ENCODE data around the gene KCNC1. TPM values are rescaled to one million over a fixed set of nuclear protein-coding genes. Genes with fewer than 3 reads are reported as not detected.

KCNC1 gene
- total and polyA plus RNA-seq, 2 experiments from 2014 or later = 0.01 to 0.20 TPM

GRCh38 chr11:17793642-17794170, 59.1 kb downstream of the KCNC1 start:
- 91% methylated on average over 7 of the region's 7 CpGs for WGBS (ENCODE audit: low lambda C conversion rate, missing lambda C conversion rate)
- DNase-seq (ENCODE audit: low spot score) = no peak
- no peak for TF ChIP-seq EZH2 (IDR thresholded peaks at IDR 0.05; ENCODE audit: borderline replicate concordance)
- TF ChIP-seq CTCF (IDR thresholded peaks at IDR 0.05; ENCODE audit: poor library complexity) = no peak
- TF ChIP-seq EZH2phosphoT487 (IDR thresholded peaks at IDR 0.05; ENCODE audit: low read depth, severe bottlenecking, unreplicated experiment) = no peak
- H3K79me2 ChIP-seq = no peaks in the 10 kb centered on the region
- no peaks in the 10 kb centered on the region for H3K27me3 ChIP-seq
- no peak overlapping the region for H2AFZ ChIP-seq
- no peak overlapping the region for H3K4me2 ChIP-seq
- H3K4me1 ChIP-seq (ENCODE audit: insufficient read depth) = no peaks in the 10 kb centered on the region
- H4K20me1 ChIP-seq (ENCODE audit: insufficient read depth, poor library complexity, severe bottlenecking) = no peaks in the 10 kb centered on the region
- H3K27ac ChIP-seq = no peak overlapping the region
- H3K9me3 ChIP-seq (ENCODE audit: low read depth) = no peaks in the 10 kb centered on the region
- no peaks in the 10 kb centered on the region for H3K36me3 ChIP-seq (replicated peaks; ENCODE audit: insufficient read depth, low read depth)
- no peaks in the 10 kb centered on the region for H3K9me2 ChIP-seq (replicated peaks; ENCODE audit: insufficient read depth)
- H3K4me3 ChIP-seq = no peak overlapping the region

GRCh38 chr11:17794981-17795380, 60.4 kb downstream of the KCNC1 start:
- Histone ChIP-seq H3K27me3 (no peaks in the 10 kb centered on the region), H3K9me2 (replicated peaks; ENCODE audit: insufficient read depth) (no peaks in the 10 kb centered on the region), H4K20me1 (ENCODE audit: insufficient read depth, poor library complexity, severe bottlenecking) (no peaks in the 10 kb centered on the region), H3K36me3 (replicated peaks; ENCODE audit: insufficient read depth, low read depth) (no peaks in the 10 kb centered on the region), H3K4me3 (no peak overlapping the region), H3K9me3 (ENCODE audit: low read depth) (no peaks in the 10 kb centered on the region), H3K4me1 (ENCODE audit: insufficient read depth) (no peaks in the 10 kb centered on the region), H3K79me2 (no peaks in the 10 kb centered on the region), H3K27ac (no peak overlapping the region), H3K4me2 (no peak overlapping the region), H2AFZ (no peak overlapping the region)
- no peak for TF ChIP-seq CTCF (IDR thresholded peaks at IDR 0.05; ENCODE audit: poor library complexity)
- no peak for TF ChIP-seq EZH2 (IDR thresholded peaks at IDR 0.05; ENCODE audit: borderline replicate concordance)
- DNase-seq (ENCODE audit: low spot score) = no peak
- WGBS (ENCODE audit: low lambda C conversion rate, missing lambda C conversion rate) = 93% methylated on average over 5 of the region's 5 CpGs

GRCh38 chr11:17796154-17796553, 61.6 kb downstream of the KCNC1 start:
- Histone ChIP-seq H3K36me3 (replicated peaks; ENCODE audit: insufficient read depth, low read depth) (no peaks in the 10 kb centered on the region), H2AFZ (no peak overlapping the region), H3K4me1 (ENCODE audit: insufficient read depth) (no peaks in the 10 kb centered on the region), H3K27me3 (no peaks in the 10 kb centered on the region), H3K27ac (no peak overlapping the region), H3K79me2 (no peaks in the 10 kb centered on the region), H3K9me2 (replicated peaks; ENCODE audit: insufficient read depth) (no peaks in the 10 kb centered on the region), H3K9me3 (ENCODE audit: low read depth) (no peaks in the 10 kb centered on the region), H4K20me1 (ENCODE audit: insufficient read depth, poor library complexity, severe bottlenecking) (no peaks in the 10 kb centered on the region), H3K4me3 (no peak overlapping the region), H3K4me2 (no peak overlapping the region)
- 85% methylated on average over 2 of the region's 2 CpGs for WGBS (ENCODE audit: low lambda C conversion rate, missing lambda C conversion rate)
- DNase-seq (ENCODE audit: low spot score) = no peak
- TF ChIP-seq CTCF (IDR thresholded peaks at IDR 0.05; ENCODE audit: poor library complexity) = no peak

GRCh38 chr11:17798253-17798652, 63.7 kb downstream of the KCNC1 start:
- Histone ChIP-seq H3K4me2 (no peak overlapping the region), H3K9me3 (ENCODE audit: low read depth) (no peaks in the 10 kb centered on the region), H4K20me1 (ENCODE audit: insufficient read depth, poor library complexity, severe bottlenecking) (no peaks in the 10 kb centered on the region), H3K4me1 (ENCODE audit: insufficient read depth) (no peaks in the 10 kb centered on the region), H3K4me3 (no peak overlapping the region), H3K36me3 (replicated peaks; ENCODE audit: insufficient read depth, low read depth) (no peaks in the 10 kb centered on the region), H3K27me3 (no peaks in the 10 kb centered on the region), H2AFZ (no peak overlapping the region), H3K9me2 (replicated peaks; ENCODE audit: insufficient read depth) (no peaks in the 10 kb centered on the region), H3K27ac (no peak overlapping the region), H3K79me2 (no peaks in the 10 kb centered on the region)
- no peak for TF ChIP-seq EZH2phosphoT487 (IDR thresholded peaks at IDR 0.05; ENCODE audit: low read depth, severe bottlenecking, unreplicated experiment)
- no peak for TF ChIP-seq CTCF (IDR thresholded peaks at IDR 0.05; ENCODE audit: poor library complexity)
- TF ChIP-seq EZH2 (IDR thresholded peaks at IDR 0.05; ENCODE audit: borderline replicate concordance) = no peak
- DNase-seq (ENCODE audit: low spot score) = no peak
- 90% methylated on average over 6 of the region's 6 CpGs for WGBS (ENCODE audit: low lambda C conversion rate, missing lambda C conversion rate)
